ENCODE measurements around the gene GJB2.

GJB2 gene

DNA sequence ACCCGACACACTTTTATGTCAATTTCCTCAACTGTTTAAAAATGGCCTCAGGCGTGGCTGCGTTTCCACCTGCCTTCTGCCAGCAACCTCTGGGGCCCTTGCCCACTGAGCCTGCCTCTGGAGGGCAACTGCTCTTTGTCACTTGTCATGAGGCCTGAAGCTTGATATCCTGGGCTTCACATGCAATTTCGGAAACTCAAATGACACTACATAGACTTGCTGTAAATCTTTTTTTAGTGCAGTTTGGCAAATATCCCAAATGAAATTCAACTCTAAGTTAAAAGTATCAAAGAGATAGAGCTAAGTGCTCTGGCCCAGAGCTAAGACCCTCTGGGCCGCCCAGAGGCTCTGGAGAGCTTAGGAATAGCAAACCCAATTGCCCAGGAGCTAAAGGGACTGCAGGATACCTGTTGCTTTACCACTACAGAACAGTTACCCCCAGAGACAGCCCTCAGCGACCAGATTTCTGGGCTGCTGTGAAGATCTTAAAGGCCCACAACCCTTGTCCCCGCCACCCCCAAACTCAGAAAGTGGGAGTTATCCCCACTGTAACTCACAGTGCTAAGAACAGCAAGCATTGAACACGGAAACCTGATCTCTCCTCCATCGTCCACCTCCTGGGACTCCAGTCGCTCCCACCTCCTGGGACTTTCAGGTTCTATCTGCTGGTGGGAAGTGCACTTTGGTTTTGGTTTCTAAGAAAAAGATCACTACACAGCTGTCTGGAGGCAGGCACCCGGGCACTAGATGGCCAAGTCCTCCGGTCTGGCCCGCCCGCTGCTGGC, 51.3 kb downstream of the GJB2 start:
- DNase-seq (ENCODE audit: low read depth), result no peak

- no peak for DNase-seq (ENCODE audit: low read depth)
Measured at GRCh38 chr13:20140487-20140886, 52.3 kb downstream of the GJB2 start.

DNA sequence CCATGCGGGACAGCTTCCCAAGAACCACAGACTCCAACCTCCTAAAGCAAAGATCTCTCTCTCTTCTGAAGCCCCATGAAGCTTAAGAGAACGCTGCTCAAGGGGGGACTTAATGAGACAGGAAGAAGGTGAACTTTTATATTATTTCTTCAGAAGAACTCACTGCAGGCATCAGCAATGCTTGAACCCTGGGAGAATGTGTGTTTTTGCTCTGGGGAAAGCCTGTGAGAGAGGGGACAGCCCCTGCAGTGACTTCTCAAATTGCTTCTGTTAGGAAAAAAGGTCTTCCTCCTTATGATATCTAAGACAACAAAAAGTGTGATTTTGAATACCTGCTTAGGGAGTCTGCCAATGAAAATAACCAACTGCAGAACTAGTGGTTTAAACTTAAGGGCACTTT, 54.9 kb downstream of the GJB2 start:
- DNase-seq (ENCODE audit: low read depth), result no peak
